Measurements from ENCODE around the gene MAD1L1. TPM values are rescaled to one million over a fixed set of nuclear protein-coding genes. Genes with fewer than 3 reads are reported as not detected.

MAD1L1 gene
- total and polyA plus RNA-seq, 3 experiments from 2014 or later = 43.6 to 185 (median 47.3) TPM

- CTCF ChIA-PET = no interaction called here
- H3K36me3 ChIP-seq (ENCODE audit: insufficient read depth, low read length) = no peaks in the 10 kb centered on the region
- H3K36me3 Mint-ChIP-seq = peaks cover 0 to 3% (median 0%) of the 10 kb centered on the region in 3 donors
- no peak overlapping the region for H3K27ac ChIP-seq (ENCODE audit: low read depth, low read length)
- peak overlapping the region in 1 of 7 donors; percentile 12 for H3K4me3 Mint-ChIP-seq
- no peaks in the 10 kb centered on the region for H3K9me3 Mint-ChIP-seq
- DNase-seq = no peak
- H3K27ac Mint-ChIP-seq = peak overlapping the region in 2 of 8 donors; percentile 33 to 36
- POLR2A ChIA-PET = no interaction called here
- peaks cover 39 to 57% (median 46%) of the 10 kb centered on the region in 3 donors for H3K4me1 Mint-ChIP-seq
- H3K4me1 ChIP-seq (ENCODE audit: insufficient read depth, low read length) = peaks cover 19% of the 10 kb centered on the region
- no peak overlapping the region for H3K4me3 ChIP-seq (ENCODE audit: low read length)
- peaks cover 0 to 2% of the 10 kb centered on the region in 2 donors for H3K27me3 Mint-ChIP-seq
- H3K9me3 ChIP-seq (ENCODE audit: low read length) = no peaks in the 10 kb centered on the region
- H3K27me3 ChIP-seq (ENCODE audit: insufficient read depth, low read length, poor library complexity, severe bottlenecking) = no peaks in the 10 kb centered on the region
Measured at GRCh38 chr7:2114926-2115759, 117.6 kb downstream of the MAD1L1 start.

- Histone ChIP-seq H3K9me3 (ENCODE audit: low read length) (no peaks in the 10 kb centered on the region), H3K36me3 (ENCODE audit: insufficient read depth, low read length) (no peaks in the 10 kb centered on the region), H3K27me3 (ENCODE audit: insufficient read depth, low read length, poor library complexity, severe bottlenecking) (no peaks in the 10 kb centered on the region), H3K4me3 (ENCODE audit: low read length) (no peak overlapping the region), H3K4me1 (ENCODE audit: insufficient read depth, low read length) (peaks cover 8% of the 10 kb centered on the region), H3K27ac (ENCODE audit: low read depth, low read length) (no peak overlapping the region)
- H3K27ac Mint-ChIP-seq = peak overlapping the region in 1 of 8 donors; percentile 36
- ChIA-PET CTCF (no interaction called here), POLR2A (no interaction called here)
- peaks cover 0 to 3% (median 0%) of the 10 kb centered on the region in 3 donors for H3K36me3 Mint-ChIP-seq
- peaks cover 28 to 53% (median 40%) of the 10 kb centered on the region in 3 donors for H3K4me1 Mint-ChIP-seq
- no peaks in the 10 kb centered on the region for H3K27me3 Mint-ChIP-seq
- no peaks in the 10 kb centered on the region for H3K9me3 Mint-ChIP-seq
- H3K4me3 Mint-ChIP-seq = peak overlapping the region in 1 of 7 donors; percentile 18
- DNase-seq = no peak
Measured at GRCh38 chr7:2114052-2114451, 118.7 kb downstream of the MAD1L1 start.

- H3K4me1 ChIP-seq (ENCODE audit: insufficient read depth, low read length) = peaks cover 7% of the 10 kb centered on the region
- H3K4me3 ChIP-seq (ENCODE audit: low read length) = no peak overlapping the region
- H3K27ac ChIP-seq (ENCODE audit: low read depth, low read length) = no peak overlapping the region
- no peaks in the 10 kb centered on the region for H3K9me3 ChIP-seq (ENCODE audit: low read length)
- Mint-ChIP-seq H3K9me3 (no peaks in the 10 kb centered on the region), H3K36me3 (peaks cover 0 to 3% (median 2%) of the 10 kb centered on the region in 3 donors), H3K27me3 (no peaks in the 10 kb centered on the region), H3K27ac (peak overlapping the region in 7 of 8 donors; percentile 9 to 78 (median 68)), H3K4me1 (peaks cover 21 to 42% (median 34%) of the 10 kb centered on the region in 3 donors), H3K4me3 (peak overlapping the region; percentile 46 to 87 (median 75))
- no peaks in the 10 kb centered on the region for H3K27me3 ChIP-seq (ENCODE audit: insufficient read depth, low read length, poor library complexity, severe bottlenecking)
- no peaks in the 10 kb centered on the region for H3K36me3 ChIP-seq (ENCODE audit: insufficient read depth, low read length)
- ChIA-PET CTCF (no interaction called here), POLR2A (interaction anchor here (0.6 kb wide), 1 partner anchor 354 kb away, joined by 5 read pairs; no protein-coding TSS in a partner anchor)
- no peak for DNase-seq
Measured at GRCh38 chr7:2112261-2113198, 120.2 kb downstream of the MAD1L1 start.

- ChIA-PET CTCF (no interaction called here), POLR2A (no interaction called here)
- H3K4me3 ChIP-seq (ENCODE audit: low read length) = no peak overlapping the region
- peak overlapping the region in 4 of 8 donors; percentile 38 to 93 (median 64) for H3K27ac Mint-ChIP-seq
- no peaks in the 10 kb centered on the region for H3K9me3 ChIP-seq (ENCODE audit: low read length)
- H3K9me3 Mint-ChIP-seq = no peaks in the 10 kb centered on the region
- peaks cover 21 to 40% (median 32%) of the 10 kb centered on the region in 3 donors for H3K4me1 Mint-ChIP-seq
- peaks cover 7% of the 10 kb centered on the region for H3K4me1 ChIP-seq (ENCODE audit: insufficient read depth, low read length)
- H3K27me3 ChIP-seq (ENCODE audit: insufficient read depth, low read length, poor library complexity, severe bottlenecking) = no peaks in the 10 kb centered on the region
- no peak overlapping the region for H3K27ac ChIP-seq (ENCODE audit: low read depth, low read length)
- H3K36me3 Mint-ChIP-seq = peaks cover 0 to 3% (median 2%) of the 10 kb centered on the region in 3 donors
- H3K36me3 ChIP-seq (ENCODE audit: insufficient read depth, low read length) = no peaks in the 10 kb centered on the region
- peak overlapping the region; percentile 64 to 87 (median 75) for H3K4me3 Mint-ChIP-seq
- no peak for DNase-seq
- H3K27me3 Mint-ChIP-seq = no peaks in the 10 kb centered on the region
Measured at GRCh38 chr7:2111568-2111967, 121.2 kb downstream of the MAD1L1 start.

GRCh38 chr7:2110610-2111396 is 121.9 kb downstream of the MAD1L1 start:
- H3K27ac ChIP-seq (ENCODE audit: low read depth, low read length) = no peak overlapping the region
- no peaks in the 10 kb centered on the region for H3K27me3 ChIP-seq (ENCODE audit: insufficient read depth, low read length, poor library complexity, severe bottlenecking)
- H3K9me3 ChIP-seq (ENCODE audit: low read length) = no peaks in the 10 kb centered on the region
- peaks cover 7% of the 10 kb centered on the region for H3K4me1 ChIP-seq (ENCODE audit: insufficient read depth, low read length)
- H3K27ac Mint-ChIP-seq = peak overlapping the region in 6 of 8 donors; percentile 38 to 93 (median 58)
- no peaks in the 10 kb centered on the region for H3K27me3 Mint-ChIP-seq
- CTCF ChIA-PET = no interaction called here
- peaks cover 0 to 3% (median 2%) of the 10 kb centered on the region in 3 donors for H3K36me3 Mint-ChIP-seq
- POLR2A ChIA-PET = no interaction called here
- no peak overlapping the region for H3K4me3 ChIP-seq (ENCODE audit: low read length)
- H3K4me1 Mint-ChIP-seq = peaks cover 21 to 40% (median 32%) of the 10 kb centered on the region in 3 donors
- DNase-seq = no peak
- H3K36me3 ChIP-seq (ENCODE audit: insufficient read depth, low read length) = no peaks in the 10 kb centered on the region
- H3K4me3 Mint-ChIP-seq = peak overlapping the region; percentile 64 to 87 (median 72)
- no peaks in the 10 kb centered on the region for H3K9me3 Mint-ChIP-seq

- Mint-ChIP-seq H3K27ac (peak overlapping the region in 4 of 8 donors; percentile 24 to 64 (median 44)), H3K36me3 (peaks cover 0 to 3% (median 2%) of the 10 kb centered on the region in 3 donors), H3K9me3 (no peaks in the 10 kb centered on the region), H3K4me1 (peaks cover 21 to 40% (median 32%) of the 10 kb centered on the region in 3 donors), H3K27me3 (no peaks in the 10 kb centered on the region), H3K4me3 (peak overlapping the region in 5 of 7 donors; percentile 15 to 76 (median 68))
- H3K27me3 ChIP-seq (ENCODE audit: insufficient read depth, low read length, poor library complexity, severe bottlenecking) = no peaks in the 10 kb centered on the region
- POLR2A ChIA-PET = no interaction called here
- H3K36me3 ChIP-seq (ENCODE audit: insufficient read depth, low read length) = no peaks in the 10 kb centered on the region
- H3K27ac ChIP-seq (ENCODE audit: low read depth, low read length) = no peak overlapping the region
- no peaks in the 10 kb centered on the region for H3K9me3 ChIP-seq (ENCODE audit: low read length)
- DNase-seq = no peak
- CTCF ChIA-PET = no interaction called here
- H3K4me1 ChIP-seq (ENCODE audit: insufficient read depth, low read length) = peaks cover 7% of the 10 kb centered on the region
- no peak overlapping the region for H3K4me3 ChIP-seq (ENCODE audit: low read length)
Measured at GRCh38 chr7:2109936-2110609, 122.7 kb downstream of the MAD1L1 start.

GRCh38 chr7:2109251-2109872 is 123.4 kb downstream of the MAD1L1 start:
- DNase-seq = no peak
- no peak overlapping the region for H3K27ac ChIP-seq (ENCODE audit: low read depth, low read length)
- no peaks in the 10 kb centered on the region for H3K27me3 Mint-ChIP-seq
- no peaks in the 10 kb centered on the region for H3K9me3 Mint-ChIP-seq
- no peaks in the 10 kb centered on the region for H3K36me3 ChIP-seq (ENCODE audit: insufficient read depth, low read length)
- no peaks in the 10 kb centered on the region for H3K9me3 ChIP-seq (ENCODE audit: low read length)
- H3K36me3 Mint-ChIP-seq = peaks cover 0 to 3% (median 2%) of the 10 kb centered on the region in 3 donors
- ChIA-PET CTCF (no interaction called here), POLR2A (no interaction called here)
- H3K27ac Mint-ChIP-seq = peak overlapping the region in 1 of 8 donors; percentile 64
- H3K4me1 ChIP-seq (ENCODE audit: insufficient read depth, low read length) = peaks cover 12% of the 10 kb centered on the region
- H3K27me3 ChIP-seq (ENCODE audit: insufficient read depth, low read length, poor library complexity, severe bottlenecking) = no peaks in the 10 kb centered on the region
- H3K4me3 Mint-ChIP-seq = no peak overlapping the region
- peaks cover 24 to 44% (median 36%) of the 10 kb centered on the region in 3 donors for H3K4me1 Mint-ChIP-seq
- no peak overlapping the region for H3K4me3 ChIP-seq (ENCODE audit: low read length)
